Caco-2 (cell line): ENCODE results near the gene IL12RB1. TPM values are rescaled to one million over a fixed set of nuclear protein-coding genes. Genes with fewer than 3 reads are reported as not detected.
A peak's percentile ranks its signal among the peaks of the same experiment; 100 is the strongest.

Experiments used
- BruUV-seq: library from RNA; stranded (reverse); fragments of 400-500 nt; replicated peaks from 2 replicates; lab custom pipeline; 2021; lab: Mats Ljungman, UMichigan
- CTCF ChIA-PET: fragments of 300-600 bp; sonication (Branson Sonifier 250); formaldehyde crosslinking; loops from one replicate; lab custom pipeline; 2022; ENCODE audit warnings: antibody characterized with exemption; lab: Charles Lee
- POLR2A ChIA-PET: fragments of 300-600 bp; sonication (Branson Sonifier 250); formaldehyde crosslinking; loops from one replicate; lab custom pipeline; 2022; ENCODE audit warnings: antibody characterized with exemption; lab: Charles Lee
- DNase-seq, 2 experiments: peaks; one replicate each; pipeline versions ENCODE4 v3.0.0 to v3.0.0-alpha.2; 2020 to 2022
- H3K27me3 ChIP-seq: replicated peaks from 2 replicates; pipeline ENCODE4 v1.6.0; 2011; ENCODE audit warnings: low read length; ENCODE audit not compliant: control insufficient read depth, insufficient read depth
- H3K36me3 ChIP-seq: 2 replicates; pipeline ENCODE4 v1.5.1; 2011; ENCODE audit warnings: low read length; ENCODE audit not compliant: control insufficient read depth, insufficient read depth
- H3K4me1 ChIP-seq: fragments of 250-450 bp; sonication (Bioruptor Pico); 2 replicates; pipeline ENCODE4 v1.5.1; 2020; ENCODE audit warnings: mild to moderate bottlenecking
- H3K4me3 ChIP-seq: 2 replicates; pipeline ENCODE4 v1.5.1; 2011; ENCODE audit warnings: low read depth, mild to moderate bottlenecking, control low read depth, low read length
- H3K9me3 ChIP-seq: fragments of 250-450 bp; sonication (Bioruptor Pico); 2 replicates; pipeline ENCODE4 v1.5.1; 2020; ENCODE audit warnings: mild to moderate bottlenecking, moderate library complexity
- H3K27ac Mint-ChIP-seq: one replicate; pipeline ENCODE4 v1.8.0; 2022; ENCODE audit warnings: mixed read lengths; ENCODE audit not compliant: unreplicated experiment
- H3K27me3 Mint-ChIP-seq: one replicate; pipeline ENCODE4 v1.8.0; 2022; ENCODE audit warnings: mixed read lengths; ENCODE audit not compliant: insufficient read depth, unreplicated experiment
- H3K36me3 Mint-ChIP-seq: one replicate; pipeline ENCODE4 v1.8.0; 2022; ENCODE audit warnings: mild to moderate bottlenecking, mixed read lengths; ENCODE audit not compliant: insufficient read depth, unreplicated experiment
- H3K4me1 Mint-ChIP-seq: one replicate; pipeline ENCODE4 v1.8.0; 2022; ENCODE audit warnings: low read depth, mixed read lengths; ENCODE audit not compliant: unreplicated experiment
- H3K4me3 Mint-ChIP-seq: one replicate; pipeline ENCODE4 v1.8.0; 2022; ENCODE audit warnings: mild to moderate bottlenecking, moderate library complexity, mixed read lengths; ENCODE audit not compliant: unreplicated experiment
- H3K9me3 Mint-ChIP-seq: one replicate; pipeline ENCODE4 v1.8.0; 2022; ENCODE audit warnings: mixed read lengths; ENCODE audit not compliant: unreplicated experiment
- CTCF ChIP-seq, 2 experiments: fragments of 200-600 bp in 1 of 2; IDR thresholded peaks; 1 replicate in 1 of 2; 2 replicates in 1 of 2; pipeline versions ENCODE4 v1.5.1 to v1.8.0; 2011 to 2022; ENCODE audit warnings: antibody characterized with exemption in 1 of 2, control low read depth in 1 of 2, inconsistent platforms in 1 of 2, low read depth in 1 of 2, low read length in 1 of 2, mild to moderate bottlenecking in 1 of 2, moderate library complexity in 1 of 2; ENCODE audit not compliant: insufficient read depth in 1 of 2, severe bottlenecking in 1 of 2, unreplicated experiment in 1 of 2
- intact Hi-C: fragments of 100-400 bp; cut with micrococcal nuclease; formaldehyde crosslinking; loops from one replicate; pipeline ENCODE4 v1.10.0; 2022; ENCODE audit not compliant: unreplicated experiment
- total RNA-seq: library from RNA; stranded (reverse); gene quantifications from 2 replicates; pipeline ENCODE4 v1.2.3, GENCODE V29; 2022

The IL12RB1 gene
- total RNA-seq, 1 experiment from 2014 or later, result not detected

DNA sequence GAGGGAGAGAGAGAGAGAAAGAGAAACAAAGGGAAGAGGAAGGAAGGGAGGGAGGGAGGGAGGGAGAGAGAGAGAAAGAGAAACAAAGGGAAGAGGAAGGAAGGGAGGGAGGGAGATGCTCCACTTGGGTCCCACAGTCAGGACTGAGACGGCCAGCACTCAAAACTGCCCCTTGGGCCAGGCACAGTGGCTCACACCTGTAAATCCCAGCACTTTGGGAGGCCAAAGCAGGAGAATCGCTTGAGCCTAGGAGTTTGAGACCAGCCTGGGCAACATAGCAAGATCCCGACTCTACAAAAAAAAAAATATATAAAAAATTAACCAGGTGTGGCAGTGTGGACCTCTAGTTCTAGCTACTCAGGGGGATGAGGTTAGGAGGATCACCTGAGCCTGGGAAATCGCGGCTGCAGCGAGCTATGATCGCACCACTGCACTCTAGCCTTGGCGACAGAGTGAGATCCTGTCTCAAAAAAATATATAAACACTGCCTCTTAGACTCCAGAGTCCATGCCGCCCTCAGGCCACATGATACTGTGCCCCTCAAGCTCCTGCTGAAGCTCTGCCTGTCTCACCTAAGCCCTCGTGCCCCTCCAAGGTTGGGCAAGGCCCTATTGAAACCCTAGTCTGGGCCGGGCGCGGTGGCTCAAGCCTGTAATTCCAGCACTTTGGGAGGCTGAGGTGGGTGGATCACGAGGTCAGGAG is 70.4 kb downstream of the IL12RB1 start:
- Mint-ChIP-seq H3K4me3 (no peak overlapping the region), H3K27ac (no peak overlapping the region), H3K4me1 (peaks cover 7% of the 10 kb centered on the region), H3K27me3 (no peaks in the 10 kb centered on the region), H3K36me3 (peaks cover 17% of the 10 kb centered on the region), H3K9me3 (no peaks in the 10 kb centered on the region)
- no peak for TF ChIP-seq CTCF (IDR thresholded peaks at IDR 0.05; ENCODE audit: insufficient read depth in 1 of 2, low read depth in 1 of 2, low read length in 1 of 2, severe bottlenecking in 1 of 2, unreplicated experiment in 1 of 2)
- intact Hi-C loops, result no loop called here
- POLR2A ChIA-PET, result no interaction called here
- H3K9me3 ChIP-seq, result no peaks in the 10 kb centered on the region
- CTCF ChIA-PET, result no interaction called here
- no peak overlapping the region for H3K4me3 ChIP-seq
- H3K36me3 ChIP-seq, result peaks cover 1% of the 10 kb centered on the region
- peaks cover 9% of the 10 kb centered on the region for H3K4me1 ChIP-seq
- no peaks in the 10 kb centered on the region for H3K27me3 ChIP-seq
- BruUV-seq, result no TSS peak
- no peak for DNase-seq

- Mint-ChIP-seq H3K27me3 (no peaks in the 10 kb centered on the region), H3K36me3 (peaks cover 16% of the 10 kb centered on the region), H3K9me3 (no peaks in the 10 kb centered on the region), H3K27ac (no peak overlapping the region), H3K4me3 (no peak overlapping the region), H3K4me1 (peaks cover 7% of the 10 kb centered on the region)
- BruUV-seq, result no TSS peak
- ChIA-PET POLR2A (no interaction called here), CTCF (no interaction called here)
- no peak for TF ChIP-seq CTCF (IDR thresholded peaks at IDR 0.05; ENCODE audit: insufficient read depth in 1 of 2, low read depth in 1 of 2, low read length in 1 of 2, severe bottlenecking in 1 of 2, unreplicated experiment in 1 of 2)
- no peak for DNase-seq
- no peaks in the 10 kb centered on the region for H3K9me3 ChIP-seq
- H3K27me3 ChIP-seq, result no peaks in the 10 kb centered on the region
- H3K4me1 ChIP-seq, result peaks cover 9% of the 10 kb centered on the region
- intact Hi-C loops, result no loop called here
- H3K4me3 ChIP-seq, result no peak overlapping the region
- H3K36me3 ChIP-seq, result peaks cover 1% of the 10 kb centered on the region
Observed at GRCh38 chr19:18014197-18014596, 72.5 kb downstream of the IL12RB1 start.

- Mint-ChIP-seq H3K27ac (peak overlapping the region; percentile 49), H3K4me3 (no peak overlapping the region), H3K4me1 (peaks cover 7% of the 10 kb centered on the region), H3K36me3 (peaks cover 16% of the 10 kb centered on the region), H3K9me3 (no peaks in the 10 kb centered on the region), H3K27me3 (no peaks in the 10 kb centered on the region)
- Histone ChIP-seq H3K4me1 (peaks cover 9% of the 10 kb centered on the region), H3K27me3 (no peaks in the 10 kb centered on the region), H3K4me3 (no peak overlapping the region), H3K36me3 (peaks cover 1% of the 10 kb centered on the region), H3K9me3 (no peaks in the 10 kb centered on the region)
- ChIA-PET POLR2A (interaction anchor here (0.5 kb wide), 1 partner anchor 12 kb away, joined by 3 read pairs; no protein-coding TSS in a partner anchor), CTCF (no interaction called here)
- intact Hi-C loops, result no loop called here
- no TSS peak for BruUV-seq
- no peak for TF ChIP-seq CTCF (IDR thresholded peaks at IDR 0.05; ENCODE audit: insufficient read depth in 1 of 2, low read depth in 1 of 2, low read length in 1 of 2, severe bottlenecking in 1 of 2, unreplicated experiment in 1 of 2)
- DNase-seq, result peak; percentile 53 to 56
Observed at GRCh38 chr19:18013210-18014111, 73.3 kb downstream of the IL12RB1 start.
